ENCODE measurements around the gene PPP1R13B. TPM values are rescaled to one million over a fixed set of nuclear protein-coding genes. Genes with fewer than 3 reads are reported as not detected.
A peak's percentile ranks its signal among the peaks of the same experiment; 100 is the strongest.

PPP1R13B gene
- total and polyA plus RNA-seq, 2 donors = 3.5 to 7.4 TPM

- no peak for DNase-seq (ENCODE audit: low read depth in 6 of 9, low spot score in 9 of 9)
- WGBS = 91% methylated on average over 31 of the region's 31 CpGs
- peaks cover 2 to 4% of the 10 kb centered on the region in 2 donors for H3K27me3 ChIP-seq (ENCODE audit: control insufficient read depth in 2 of 2, insufficient read depth in 1 of 2, low read length in 1 of 2)
- peaks cover 0 to 2% of the 10 kb centered on the region in 2 donors for H3K9me3 ChIP-seq (ENCODE audit: control insufficient read depth in 2 of 2, insufficient read depth in 1 of 2, low read length in 1 of 2)
- peaks cover 4 to 14% of the 10 kb centered on the region in 2 donors for H3K4me1 ChIP-seq (ENCODE audit: control insufficient read depth in 2 of 2, insufficient read depth in 2 of 2, low read length in 2 of 2)
- H3K36me3 ChIP-seq (ENCODE audit: control insufficient read depth in 2 of 2, insufficient read depth in 2 of 2, low read length in 1 of 2) = no peaks in the 10 kb centered on the region
- H3K4me3 ChIP-seq (ENCODE audit: low read length in 2 of 2) = no peak overlapping the region
- H3K27ac ChIP-seq (ENCODE audit: low read depth in 1 of 2, low read length in 1 of 2) = no peak overlapping the region
Observed at GRCh38 chr14:103881268-103882201, 34.2 kb upstream of the PPP1R13B start.

- no peak for DNase-seq (ENCODE audit: low read depth in 6 of 9, low spot score in 9 of 9)
- Histone ChIP-seq H3K4me3 (ENCODE audit: low read length in 2 of 2) (no peak overlapping the region), H3K9me3 (ENCODE audit: control insufficient read depth in 2 of 2, insufficient read depth in 1 of 2, low read length in 1 of 2) (peaks cover 0 to 2% of the 10 kb centered on the region in 2 donors), H3K36me3 (ENCODE audit: control insufficient read depth in 2 of 2, insufficient read depth in 2 of 2, low read length in 1 of 2) (no peaks in the 10 kb centered on the region), H3K27ac (ENCODE audit: low read depth in 1 of 2, low read length in 1 of 2) (no peak overlapping the region), H3K4me1 (ENCODE audit: control insufficient read depth in 2 of 2, insufficient read depth in 2 of 2, low read length in 2 of 2) (peaks cover 4 to 14% of the 10 kb centered on the region in 2 donors), H3K27me3 (ENCODE audit: control insufficient read depth in 2 of 2, insufficient read depth in 1 of 2, low read length in 1 of 2) (peaks cover 2 to 4% of the 10 kb centered on the region in 2 donors)
- 22% methylated on average over 23 of the region's 23 CpGs for WGBS
Observed at GRCh38 chr14:103880348-103881267, 33.2 kb upstream of the PPP1R13B start.

DNA sequence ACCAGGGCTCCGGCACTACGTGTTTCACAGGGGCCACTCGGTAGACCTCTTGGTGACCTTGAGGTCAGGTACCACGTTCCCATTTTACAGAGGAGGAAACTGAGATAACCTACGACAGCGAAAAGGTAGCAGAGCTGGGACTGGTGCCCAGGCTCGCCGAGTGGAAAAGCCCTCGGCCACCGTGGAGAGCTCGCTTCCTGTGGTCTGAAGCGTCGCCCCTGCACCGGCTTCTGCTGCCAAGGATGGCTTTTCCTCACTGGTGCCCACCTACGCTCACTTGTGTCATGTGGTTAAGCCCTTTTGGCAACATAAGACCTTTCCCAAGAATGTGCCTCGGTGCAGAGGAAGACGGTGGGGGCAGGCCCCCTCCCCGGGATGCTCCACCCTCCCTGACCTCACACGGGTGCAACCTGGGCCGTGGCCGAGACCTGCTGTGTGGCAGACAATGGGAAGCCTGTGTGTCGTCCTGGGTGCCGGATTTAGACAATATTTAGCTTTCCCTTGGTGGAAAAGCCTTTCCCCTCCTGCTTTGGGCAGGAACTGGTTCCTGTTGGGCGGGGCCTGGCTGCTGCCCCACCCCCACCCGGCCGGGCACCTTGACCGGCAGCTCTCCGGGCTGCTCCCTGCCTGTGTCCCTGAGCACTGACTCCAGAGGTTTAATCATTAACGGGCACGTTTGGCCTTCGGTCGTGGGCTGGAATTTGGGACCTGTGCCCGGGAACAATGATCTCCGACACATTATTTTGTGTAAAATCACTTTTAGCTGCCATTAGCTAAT lies 32.4 kb upstream of the PPP1R13B start:
- Histone ChIP-seq H3K4me3 (ENCODE audit: low read length in 2 of 2) (no peak overlapping the region), H3K4me1 (ENCODE audit: control insufficient read depth in 2 of 2, insufficient read depth in 2 of 2, low read length in 2 of 2) (peaks cover 4 to 14% of the 10 kb centered on the region in 2 donors), H3K27ac (ENCODE audit: low read depth in 1 of 2, low read length in 1 of 2) (no peak overlapping the region), H3K36me3 (ENCODE audit: control insufficient read depth in 2 of 2, insufficient read depth in 2 of 2, low read length in 1 of 2) (no peaks in the 10 kb centered on the region), H3K9me3 (ENCODE audit: control insufficient read depth in 2 of 2, insufficient read depth in 1 of 2, low read length in 1 of 2) (peaks cover 0 to 2% of the 10 kb centered on the region in 2 donors), H3K27me3 (ENCODE audit: control insufficient read depth in 2 of 2, insufficient read depth in 1 of 2, low read length in 1 of 2) (peaks cover 2 to 4% of the 10 kb centered on the region in 2 donors)
- DNase-seq (ENCODE audit: low read depth in 6 of 9, low spot score in 9 of 9) = no peak
- 19% methylated on average over 34 of the region's 34 CpGs for whole genome bisulfite sequencing

- 97% methylated on average over 16 of the region's 16 CpGs for WGBS
- DNase-seq (ENCODE audit: low read depth in 6 of 9, low spot score in 9 of 9) = no peak
- Histone ChIP-seq H3K4me1 (ENCODE audit: control insufficient read depth in 2 of 2, insufficient read depth in 2 of 2, low read length in 2 of 2) (peaks cover 4 to 14% of the 10 kb centered on the region in 2 donors), H3K27ac (ENCODE audit: low read depth in 1 of 2, low read length in 1 of 2) (no peak overlapping the region), H3K36me3 (ENCODE audit: control insufficient read depth in 2 of 2, insufficient read depth in 2 of 2, low read length in 1 of 2) (no peaks in the 10 kb centered on the region), H3K9me3 (ENCODE audit: control insufficient read depth in 2 of 2, insufficient read depth in 1 of 2, low read length in 1 of 2) (peaks cover 0 to 2% of the 10 kb centered on the region in 2 donors), H3K27me3 (ENCODE audit: control insufficient read depth in 2 of 2, insufficient read depth in 1 of 2, low read length in 1 of 2) (peaks cover 2 to 4% of the 10 kb centered on the region in 2 donors), H3K4me3 (ENCODE audit: low read length in 2 of 2) (no peak overlapping the region)
Observed at GRCh38 chr14:103879118-103879569, 31.8 kb upstream of the PPP1R13B start.

DNA sequence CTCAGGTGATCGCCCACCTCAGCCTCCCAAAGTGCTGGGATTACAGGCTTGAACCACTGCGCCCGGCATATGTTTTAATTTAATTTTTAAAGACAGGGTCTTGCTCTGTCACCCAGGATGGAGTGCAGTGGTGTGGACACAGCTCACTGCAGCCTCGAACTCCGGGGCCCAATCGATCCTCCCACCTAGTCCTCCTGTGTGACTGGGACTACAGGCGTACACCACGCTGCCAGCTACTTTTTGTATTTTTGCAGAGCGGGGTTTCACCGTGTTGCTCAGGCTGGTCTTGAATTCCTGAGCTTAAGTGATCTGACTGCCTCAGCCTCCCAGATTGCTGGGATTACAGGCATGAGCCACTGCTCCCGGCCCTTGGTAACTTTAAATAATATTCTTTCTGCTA lies 30.8 kb upstream of the PPP1R13B start:
- Histone ChIP-seq H3K9me3 (ENCODE audit: control insufficient read depth in 2 of 2, insufficient read depth in 1 of 2, low read length in 1 of 2) (peaks cover 0 to 2% of the 10 kb centered on the region in 2 donors), H3K4me3 (ENCODE audit: low read length in 2 of 2) (no peak overlapping the region), H3K36me3 (ENCODE audit: control insufficient read depth in 2 of 2, insufficient read depth in 2 of 2, low read length in 1 of 2) (no peaks in the 10 kb centered on the region), H3K27me3 (ENCODE audit: control insufficient read depth in 2 of 2, insufficient read depth in 1 of 2, low read length in 1 of 2) (peaks cover 2 to 4% of the 10 kb centered on the region in 2 donors), H3K27ac (ENCODE audit: low read depth in 1 of 2, low read length in 1 of 2) (no peak overlapping the region), H3K4me1 (ENCODE audit: control insufficient read depth in 2 of 2, insufficient read depth in 2 of 2, low read length in 2 of 2) (peaks cover 4 to 16% of the 10 kb centered on the region in 2 donors)
- no peak for DNase-seq (ENCODE audit: low read depth in 6 of 9, low spot score in 9 of 9)
- WGBS = 97% methylated on average over 11 of the region's 11 CpGs

DNA sequence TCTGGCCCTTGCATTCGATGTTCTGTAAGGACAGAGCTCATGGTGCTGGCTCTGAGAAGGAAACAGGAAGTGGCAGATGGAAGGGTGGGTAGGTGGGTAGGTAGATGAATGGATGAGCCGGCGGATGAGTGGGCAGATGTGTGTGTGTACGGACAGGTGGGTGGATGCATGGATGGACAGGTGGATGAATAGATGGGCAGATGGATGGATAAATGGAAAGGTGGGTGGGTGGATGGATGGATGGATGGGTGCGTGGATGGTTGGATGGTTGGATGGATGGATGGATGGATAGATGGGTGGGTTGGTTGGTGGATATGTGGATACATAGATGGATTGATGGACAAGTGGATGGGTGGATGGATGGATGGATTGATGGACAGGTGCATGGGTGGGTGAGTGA lies 27.6 kb upstream of the PPP1R13B start:
- WGBS = 95% methylated on average over 5 of the region's 5 CpGs
- no peaks in the 10 kb centered on the region for H3K9me3 ChIP-seq (ENCODE audit: control insufficient read depth in 2 of 2, insufficient read depth in 1 of 2, low read length in 1 of 2)
- H3K4me3 ChIP-seq (ENCODE audit: low read length in 2 of 2) = no peak overlapping the region
- H3K36me3 ChIP-seq (ENCODE audit: control insufficient read depth in 2 of 2, insufficient read depth in 2 of 2, low read length in 1 of 2) = no peaks in the 10 kb centered on the region
- H3K27me3 ChIP-seq (ENCODE audit: control insufficient read depth in 2 of 2, insufficient read depth in 1 of 2, low read length in 1 of 2) = peaks cover 0 to 1% of the 10 kb centered on the region in 2 donors
- no peak for DNase-seq (ENCODE audit: low read depth in 6 of 9, low spot score in 9 of 9)
- H3K4me1 ChIP-seq (ENCODE audit: control insufficient read depth in 2 of 2, insufficient read depth in 2 of 2, low read length in 2 of 2) = peaks cover 14 to 21% of the 10 kb centered on the region in 2 donors
- no peak overlapping the region for H3K27ac ChIP-seq (ENCODE audit: low read depth in 1 of 2, low read length in 1 of 2)

DNA sequence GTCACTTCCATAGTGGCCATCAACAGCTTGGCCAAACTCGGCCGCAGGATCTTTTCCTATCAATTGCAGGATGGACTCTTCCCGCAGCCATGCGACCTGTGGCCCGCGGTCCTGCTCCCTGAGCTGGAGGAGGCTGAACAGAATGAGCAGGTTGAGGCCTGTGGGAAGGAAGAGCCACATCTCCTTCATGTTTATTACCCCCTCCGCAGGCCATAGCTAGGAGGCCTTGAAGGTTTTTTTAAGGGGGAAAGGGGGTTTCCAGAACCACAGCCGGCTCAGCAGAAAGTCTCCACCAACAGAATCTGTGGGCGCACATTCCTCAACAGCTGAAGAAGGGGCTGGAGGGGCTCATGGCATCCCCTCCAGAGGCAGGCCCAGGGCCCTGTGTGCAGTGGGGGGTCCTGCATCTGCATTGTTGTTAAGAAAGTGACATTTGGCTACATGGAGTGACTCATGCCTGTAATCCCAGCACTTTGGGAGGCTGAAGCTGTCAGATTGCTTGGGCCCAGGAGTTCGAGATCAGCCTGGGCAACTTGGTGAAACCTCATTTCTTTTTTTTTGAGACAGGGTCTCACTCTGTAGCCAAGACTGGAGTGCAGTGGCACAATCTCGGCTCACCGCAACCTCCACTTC lies 25.2 kb upstream of the PPP1R13B start:
- DNase-seq (ENCODE audit: low read depth in 6 of 9, low spot score in 9 of 9) = peak in 2 of 9 donors; percentile 25 to 52
- peak overlapping the region; percentile 52 to 62 for H3K4me3 ChIP-seq (ENCODE audit: low read length in 2 of 2)
- 62% methylated on average over 12 of the region's 12 CpGs for WGBS
- peaks cover 10 to 18% of the 10 kb centered on the region in 2 donors for H3K4me1 ChIP-seq (ENCODE audit: control insufficient read depth in 2 of 2, insufficient read depth in 2 of 2, low read length in 2 of 2)
- H3K27ac ChIP-seq (ENCODE audit: low read depth in 1 of 2, low read length in 1 of 2) = peak overlapping the region; percentile 66 to 71
- no peaks in the 10 kb centered on the region for H3K27me3 ChIP-seq (ENCODE audit: control insufficient read depth in 2 of 2, insufficient read depth in 1 of 2, low read length in 1 of 2)
- H3K9me3 ChIP-seq (ENCODE audit: control insufficient read depth in 2 of 2, insufficient read depth in 1 of 2, low read length in 1 of 2) = no peaks in the 10 kb centered on the region
- H3K36me3 ChIP-seq (ENCODE audit: control insufficient read depth in 2 of 2, insufficient read depth in 2 of 2, low read length in 1 of 2) = no peaks in the 10 kb centered on the region

Measured in thymus (tissue), 11 donors.